ENCODE results near the gene COBL.

GRCh38 chr7:51031216-51031615 is 285.4 kb downstream of the COBL start:
- no peak for TF ChIP-seq POLR2AphosphoS5 (IDR thresholded peaks at IDR 0.05; ENCODE audit: low read depth, low read length)
- TF ChIP-seq TAF1 (IDR thresholded peaks at IDR 0.05; ENCODE audit: borderline replicate concordance, low read depth, low read length) = no peak

Measured in GM12892 (cell line).